ENCODE results near the gene CAMK1D. TPM values are rescaled to one million over a fixed set of nuclear protein-coding genes. Genes with fewer than 3 reads are reported as not detected.

Gene CAMK1D
- total and polyA plus RNA-seq, 2 donors (not counting 3 experiments of a cell fraction or from before 2014, with no cell fraction given) = 0.37 to 4.2 TPM

- H2AFZ ChIP-seq (ENCODE audit: low read depth, low read length) = peak overlapping the region; percentile 87
- no peaks in the 10 kb centered on the region for H3K9me1 ChIP-seq (replicated peaks; ENCODE audit: control insufficient read depth, extremely low read depth, insufficient read depth, low read length)
- TF ChIP-seq MAX (IDR thresholded peaks at IDR 0.05; ENCODE audit: insufficient read depth, insufficient read length) = no peak
- TF ChIP-seq POLR2A (IDR thresholded peaks at IDR 0.05; ENCODE audit: low read depth, low read length) = no peak
- no peak for TF ChIP-seq JUN (IDR thresholded peaks at IDR 0.05; ENCODE audit: borderline replicate concordance, insufficient read depth, insufficient read length, low read depth)
- TF ChIP-seq FOS (IDR thresholded peaks at IDR 0.05; ENCODE audit: borderline replicate concordance, insufficient read depth, low read length) = no peak
- TF ChIP-seq CTCF (IDR thresholded peaks at IDR 0.05; ENCODE audit: extremely low read depth in 1 of 2, insufficient read depth in 1 of 2, low read depth in 1 of 2, low read length in 2 of 2) = no peak
- no peak for TF ChIP-seq POLR2AphosphoS5 (IDR thresholded peaks at IDR 0.05; ENCODE audit: insufficient read depth, low read depth, low read length)
- TF ChIP-seq MYC (IDR thresholded peaks at IDR 0.05; ENCODE audit: low read depth, low read length) = no peak
- no peak for TF ChIP-seq GATA2 (IDR thresholded peaks at IDR 0.05; ENCODE audit: insufficient read depth, insufficient read length, low read depth, low read length)
- TF ChIP-seq EZH2 (IDR thresholded peaks at IDR 0.05; ENCODE audit: borderline replicate concordance, low read depth, low read length, severe bottlenecking) = no peak
- no peaks in the 10 kb centered on the region for H3K27me3 ChIP-seq (ENCODE audit: control insufficient read depth in 2 of 2, insufficient read depth in 2 of 2, low read length in 2 of 2)
- H3K27ac ChIP-seq (ENCODE audit: insufficient read depth, low read depth, low read length) = no peak overlapping the region
- no peaks in the 10 kb centered on the region for H3K9me3 ChIP-seq (replicated peaks; ENCODE audit: control insufficient read depth, insufficient read depth, low read length)
- H3K36me3 ChIP-seq (ENCODE audit: control insufficient read depth in 2 of 2, extremely low read depth in 1 of 2, insufficient read depth in 2 of 2, low read length in 2 of 2) = no peaks in the 10 kb centered on the region
- no TSS peak for BruUV-seq (replicated peaks)
- H4K20me1 ChIP-seq (replicated peaks; ENCODE audit: control insufficient read depth, extremely low read depth, insufficient read depth, low read length) = no peaks in the 10 kb centered on the region
- FAIRE-seq = peak; percentile 37
- dilution Hi-C loops (cut with MboI; ENCODE audit: extremely low pct_ligation_motif_present, low sequenced_read_pairs) = no loop called here
- no peak overlapping the region for H3K9ac ChIP-seq (replicated peaks; ENCODE audit: extremely low read depth, insufficient read depth, low read length)
- no peaks in the 10 kb centered on the region for H3K79me2 ChIP-seq (ENCODE audit: control insufficient read depth, insufficient read depth, low read length)
- ChIA-PET POLR2A (no interaction called here), CTCF (interaction anchor here (1.0 to 1.2 kb wide), 2 partner anchors 17 to 83 kb away, joined by 3 to 4 read pairs; no protein-coding TSS in a partner anchor)
- H3K4me3 ChIP-seq (replicated peaks in 1 of 3; ENCODE audit: insufficient read depth in 1 of 3, low read depth in 1 of 3, low read length in 3 of 3) = no peak overlapping the region
- no peaks in the 10 kb centered on the region for H3K4me1 ChIP-seq (ENCODE audit: control insufficient read depth, extremely low read depth, insufficient read depth, low read length)
- intact Hi-C loops (cut with micrococcal nuclease) = no loop called here
- peak; percentile 20 for DNase-seq (ENCODE audit: low read depth, low spot score)
- H3K4me2 ChIP-seq (ENCODE audit: insufficient read depth, low read length) = no peak overlapping the region
Measured at GRCh38 chr10:12819071-12819470, 469.7 kb downstream of the CAMK1D start.

Measured in endothelial cell of umbilical vein (primary cell).